Esophagus squamous epithelium (tissue), 5 donors: ENCODE data around the gene PKP3. TPM values are rescaled to one million over a fixed set of nuclear protein-coding genes. Genes with fewer than 3 reads are reported as not detected.
"Not testable (repeated sequence)": the region's sequence is repeated elsewhere in the genome, so short reads cannot be mapped to it uniquely, and the experiment has no call there.

Source experiments
- DNase-seq: peaks from one replicate; lab custom pipeline; 2025; lab: John Stamatoyannopoulos, UW
- H3K27ac ChIP-seq, 4 donors: fragments of 200-600 bp; sonication (generic); one replicate each; pipeline ENCODE4 v1.5.1; 2016 to 2019; ENCODE audit warnings: mild to moderate bottlenecking in 1 of 4
- H3K27me3 ChIP-seq, 4 donors: fragments of 200-600 bp; sonication (generic); 1 replicate in 3 of 4; 2 replicates in 1 of 4; pipeline versions ENCODE4 v1.5.1 to v1.6.0; 2017 to 2021; ENCODE audit warnings: antibody characterized with exemption in 1 of 4
- H3K36me3 ChIP-seq, 3 donors: fragments of 200-600 bp; sonication (generic); one replicate each; pipeline ENCODE4 v1.5.1; 2016 to 2019
- H3K4me1 ChIP-seq, 3 donors: fragments of 200-600 bp; sonication (generic); one replicate each; pipeline ENCODE4 v1.5.1; 2017 to 2019
- H3K4me3 ChIP-seq, 4 donors: fragments of 200-600 bp; sonication (generic); 1 replicate in 3 of 4; 2 replicates in 1 of 4; pipeline ENCODE4 v1.5.1; 2016 to 2019; ENCODE audit warnings: mild to moderate bottlenecking in 2 of 4, moderate library complexity in 1 of 4
- H3K9me3 ChIP-seq, 3 donors: fragments of 200-600 bp; sonication (generic); one replicate each; pipeline ENCODE4 v1.5.1; 2016 to 2019
- CTCF ChIP-seq, 6 experiments: fragments of 450-650 bp in 4 of 6; fragments of 200-600 bp in 2 of 6; sonication (generic) in 2 of 6; IDR thresholded peaks; one replicate each; pipeline ENCODE4 v1.5.1; 2016 to 2019; ENCODE audit warnings: antibody characterized with exemption in 6 of 6, mild to moderate bottlenecking in 4 of 6, moderate library complexity in 4 of 6
- POLR2A ChIP-seq, 4 donors: fragments of 450-650 bp; IDR thresholded peaks; one replicate each; pipeline ENCODE4 v1.6.1; 2017; ENCODE audit warnings: antibody characterized with exemption in 4 of 4, mild to moderate bottlenecking in 4 of 4, moderate library complexity in 3 of 4
- WGBS, 2 donors: methylation state at CpG; one replicate each; pipeline ENCODE4 v1.1.5; 2018; 5-methylcytosine and 5-hydroxymethylcytosine counted together
- intact Hi-C: fragments of 100-400 bp; cut with DNase I; formaldehyde crosslinking; loops from one replicate; pipeline ENCODE4 v1.15.0; 2022
- total RNA-seq, 4 donors: library from RNA; depleted of rRNA; stranded (reverse); fragments of >200 nt; gene quantifications; one replicate each; pipeline ENCODE4 v1.1.0, GENCODE V29; 2016
- donor health status: DM: yes; HTN: yes; CAD: no.

PKP3 gene
- total RNA-seq, 4 donors from 2014 or later, result 314 to 1,016 (median 520) TPM

GRCh38 chr11:359181-359714, 34.8 kb upstream of the PKP3 start:
- Histone ChIP-seq H3K27ac (no peak overlapping the region), H3K4me1 (peaks cover 16 to 29% (median 19%) of the 10 kb centered on the region in 3 donors), H3K4me3 (no peak overlapping the region), H3K9me3 (peaks cover 0 to 12% (median 0%) of the 10 kb centered on the region in 3 donors), H3K36me3 (no peaks in the 10 kb centered on the region), H3K27me3 (peaks cover 0 to 37% (median 0%) of the 10 kb centered on the region in 4 donors)
- 46 to 75% methylated on average over 3 to 4 of the region's 5 CpGs for WGBS, 2 donors
- intact Hi-C loops, result no loop called here
- DNase-seq, result no peak
- no peak for TF ChIP-seq CTCF (IDR thresholded peaks at IDR 0.05)
- TF ChIP-seq POLR2A (IDR thresholded peaks at IDR 0.05), result no peak

GRCh38 chr11:360326-361280, 33.4 kb upstream of the PKP3 start:
- Histone ChIP-seq H3K36me3 (no peaks in the 10 kb centered on the region), H3K27ac (no peak overlapping the region), H3K4me3 (no peak overlapping the region), H3K4me1 (peaks cover 10 to 28% (median 12%) of the 10 kb centered on the region in 3 donors), H3K27me3 (peaks cover 0 to 49% (median 0%) of the 10 kb centered on the region in 4 donors), H3K9me3 (peaks cover 0 to 12% (median 0%) of the 10 kb centered on the region in 3 donors)
- DNase-seq, result no peak
- no peak for TF ChIP-seq CTCF (IDR thresholded peaks at IDR 0.05)
- TF ChIP-seq POLR2A (IDR thresholded peaks at IDR 0.05), result no peak
- intact Hi-C loops, result loop anchor here (5.0 kb wide), 1 partner anchor 58 kb away; no protein-coding TSS in a partner anchor
- 81 to 94% methylated on average over 10 to 16 of the region's 22 CpGs for WGBS, 2 donors

- H3K36me3 ChIP-seq, result no peaks in the 10 kb centered on the region
- peaks cover 0 to 70% (median 6%) of the 10 kb centered on the region in 4 donors for H3K27me3 ChIP-seq
- H3K4me1 ChIP-seq, result peaks cover 4 to 24% (median 10%) of the 10 kb centered on the region in 3 donors
- no peak overlapping the region for H3K27ac ChIP-seq
- peaks cover 0 to 12% (median 0%) of the 10 kb centered on the region in 3 donors for H3K9me3 ChIP-seq
- no peak for DNase-seq
- 96% methylated on average over 4 of the region's 36 CpGs; no CpG with 5 or more reads in 1 of the 2 donors for WGBS, 2 donors
- intact Hi-C loops, result loop anchor here (5.0 kb wide), 1 partner anchor 61 kb away; no protein-coding TSS in a partner anchor
- H3K4me3 ChIP-seq, result no peak overlapping the region
- TF ChIP-seq CTCF (IDR thresholded peaks at IDR 0.05) (no peak), POLR2A (IDR thresholded peaks at IDR 0.05) (no peak)
These were observed 31.2 kb upstream of the PKP3 start for GRCh38 chr11:362642-363442.

- H3K4me3 ChIP-seq, H3K36me3 ChIP-seq, DNase-seq, H3K27ac ChIP-seq: not testable (repeated sequence)
- no CpG with 5 or more reads among the region's 22 CpGs for WGBS, 2 donors
- intact Hi-C loops, result loop anchor here (5.0 kb wide), 1 partner anchor 61 kb away; no protein-coding TSS in a partner anchor
- Histone ChIP-seq H3K4me1 (peaks cover 7 to 24% (median 7%) of the 10 kb centered on the region in 3 donors), H3K27me3 (peaks cover 3 to 70% (median 12%) of the 10 kb centered on the region in 4 donors), H3K9me3 (peaks cover 0 to 12% (median 0%) of the 10 kb centered on the region in 3 donors)
These were observed 30.6 kb upstream of the PKP3 start for GRCh38 chr11:363443-363805.
